Activated gamma-delta T cell treated with anti-CD3 and anti-CD28 coated beads, Interleukin-2, amount 50 U/mL, for 16 hours (primary cell): ENCODE measurements around the gene SPRN.

ENCODE experiments used
- DNase-seq: peaks from one replicate; pipeline ENCODE4 v3.0.0-alpha.2; 2020; ENCODE audit warnings: low read depth

Gene SPRN

DNA sequence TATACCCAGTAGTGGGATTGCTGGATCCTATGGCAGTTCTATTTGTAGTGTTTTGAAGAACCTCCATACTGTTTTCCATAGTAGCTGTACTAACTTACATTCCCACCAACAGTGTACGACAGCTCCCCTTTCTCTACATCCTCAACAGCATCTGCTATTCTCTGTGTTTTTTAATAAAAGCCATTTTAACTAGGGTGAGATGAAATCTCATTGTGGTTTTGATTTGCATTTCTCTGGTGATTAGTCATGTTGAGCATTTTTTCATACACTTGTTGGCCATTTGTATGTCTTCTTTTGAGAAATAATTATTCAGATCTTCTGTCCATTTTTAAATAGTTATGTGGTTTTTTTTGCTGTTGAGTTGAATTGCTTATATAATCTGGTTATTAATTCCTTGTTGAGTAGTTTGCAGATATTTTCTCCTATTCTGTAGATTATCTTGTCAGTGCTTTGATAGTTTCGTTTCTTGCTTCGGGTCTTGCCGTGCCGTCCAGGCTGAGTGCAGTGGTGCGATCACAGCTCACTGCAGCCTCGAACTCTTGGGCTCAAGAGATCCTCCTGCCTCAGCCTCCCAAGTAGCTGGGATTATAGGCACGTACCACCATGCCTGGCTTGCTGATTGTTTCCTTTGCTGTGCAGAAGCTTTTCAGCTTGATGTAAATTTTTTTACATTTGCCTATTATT, 18.4 kb downstream of the SPRN start:
- no peak for DNase-seq

DNA sequence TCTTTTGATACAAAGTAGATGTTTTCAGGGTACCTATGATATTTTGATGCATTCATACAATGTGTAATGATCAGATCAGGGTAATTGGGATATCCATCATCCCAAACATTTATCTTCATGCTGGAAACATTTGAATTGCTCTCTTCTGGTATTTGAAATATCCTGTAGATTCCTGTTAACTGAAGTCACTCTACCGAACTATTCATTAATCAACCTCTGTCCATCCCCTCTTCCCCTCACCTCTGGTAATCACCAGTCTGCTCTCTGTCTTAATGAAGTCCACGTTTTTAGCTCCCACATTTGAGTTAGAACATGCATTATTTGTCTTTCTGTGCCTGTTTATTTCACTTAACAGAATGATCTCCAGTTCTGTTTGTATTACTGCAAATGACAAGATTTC, 19.2 kb downstream of the SPRN start:
- DNase-seq: no peak

DNA sequence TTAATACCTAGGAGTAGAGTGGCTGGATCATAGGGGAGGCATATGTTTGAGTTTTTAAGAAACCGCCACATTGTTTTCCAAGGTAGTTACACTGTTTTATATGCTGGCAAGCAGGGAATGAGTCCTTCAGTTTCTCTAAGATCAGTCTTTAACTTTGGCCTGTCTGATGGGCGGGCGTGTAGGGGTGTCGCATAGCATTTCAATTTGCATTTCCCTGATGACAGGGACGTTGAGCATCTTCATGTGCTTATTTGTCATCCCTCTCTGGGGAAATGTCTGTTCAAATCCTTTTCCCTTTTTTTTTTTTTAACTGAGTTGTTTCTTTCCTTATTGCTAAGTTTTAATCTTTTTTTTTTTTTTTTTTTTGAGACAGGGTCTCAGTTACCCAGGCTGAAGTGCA, 20.6 kb downstream of the SPRN start:
- DNase-seq: no peak

DNA sequence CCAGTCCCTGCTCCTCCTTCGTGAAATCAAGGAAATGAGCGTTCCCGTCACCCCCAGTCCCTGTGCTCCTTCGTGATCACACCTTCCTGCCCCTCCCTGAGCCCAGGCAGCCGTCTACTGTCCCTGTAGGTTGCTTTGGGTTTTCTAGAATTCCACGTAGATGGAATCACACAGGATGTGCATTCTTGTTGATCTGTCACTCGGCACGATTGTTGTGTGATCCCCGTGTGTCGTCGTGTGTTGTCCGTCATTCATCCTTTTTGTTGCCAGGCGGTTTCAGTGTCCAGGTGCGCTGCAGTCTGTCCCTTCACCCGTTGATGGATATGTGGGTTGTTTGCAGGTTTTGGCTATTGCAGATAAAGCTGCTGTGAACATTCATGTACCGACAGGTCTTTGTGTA, 21.1 kb downstream of the SPRN start:
- DNase-seq: no peak

DNA sequence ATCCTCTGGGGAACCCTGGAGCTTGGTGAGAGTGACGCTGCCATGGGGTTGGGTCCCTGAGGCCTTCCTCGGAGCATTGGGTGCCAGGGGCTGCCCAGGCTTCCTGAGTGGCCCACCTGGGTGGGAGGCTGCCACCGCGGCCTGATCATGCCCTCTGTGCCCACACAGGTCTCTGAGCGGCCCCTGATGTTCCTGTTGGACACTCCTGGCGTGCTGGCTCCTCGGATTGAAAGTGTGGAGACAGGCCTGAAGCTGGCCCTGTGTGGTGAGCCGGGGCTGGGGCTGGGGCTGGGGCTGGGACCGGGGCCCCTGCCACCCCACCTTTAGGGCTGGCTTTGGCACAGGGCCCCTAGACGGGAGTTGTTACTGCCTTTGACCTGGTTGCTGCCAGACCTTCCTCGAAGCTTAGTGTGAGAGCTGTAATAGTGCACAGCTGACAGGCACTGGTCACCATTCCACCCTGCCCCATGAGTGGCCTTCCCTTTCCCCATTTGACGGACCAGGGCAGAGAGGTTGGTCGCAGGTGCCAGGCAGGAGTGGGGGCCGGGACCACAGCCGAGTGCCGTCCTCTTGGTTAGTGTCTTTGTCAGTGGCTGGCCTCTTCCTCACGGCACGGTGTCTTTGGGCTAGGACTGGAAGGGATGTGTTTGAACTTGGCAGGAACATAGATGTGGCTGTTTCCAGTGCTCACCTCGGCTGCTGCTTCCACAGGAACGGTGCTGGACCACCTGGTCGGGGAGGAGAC, 22.3 kb downstream of the SPRN start:
- DNase-seq: no peak

DNA sequence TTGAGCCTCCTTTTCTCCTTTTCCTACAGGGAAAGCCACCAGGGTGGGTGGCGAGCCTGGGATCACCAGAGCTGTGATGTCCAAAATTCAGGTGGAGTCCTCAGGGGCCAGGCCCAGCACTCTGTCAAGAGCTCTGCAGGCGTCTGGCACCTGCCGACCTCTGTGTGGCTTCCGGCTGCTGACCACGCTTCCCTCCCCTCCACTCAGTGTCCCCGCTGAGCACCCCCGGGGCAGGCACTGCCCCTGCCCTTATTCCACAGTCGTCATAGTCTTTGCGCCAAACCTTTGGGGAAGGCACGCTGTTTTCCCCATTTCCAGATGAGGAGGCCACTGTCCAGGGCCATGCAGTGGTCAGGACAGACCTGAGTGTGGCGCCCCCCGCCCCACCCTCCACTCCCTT, 22.9 kb downstream of the SPRN start:
- no peak for DNase-seq

DNA sequence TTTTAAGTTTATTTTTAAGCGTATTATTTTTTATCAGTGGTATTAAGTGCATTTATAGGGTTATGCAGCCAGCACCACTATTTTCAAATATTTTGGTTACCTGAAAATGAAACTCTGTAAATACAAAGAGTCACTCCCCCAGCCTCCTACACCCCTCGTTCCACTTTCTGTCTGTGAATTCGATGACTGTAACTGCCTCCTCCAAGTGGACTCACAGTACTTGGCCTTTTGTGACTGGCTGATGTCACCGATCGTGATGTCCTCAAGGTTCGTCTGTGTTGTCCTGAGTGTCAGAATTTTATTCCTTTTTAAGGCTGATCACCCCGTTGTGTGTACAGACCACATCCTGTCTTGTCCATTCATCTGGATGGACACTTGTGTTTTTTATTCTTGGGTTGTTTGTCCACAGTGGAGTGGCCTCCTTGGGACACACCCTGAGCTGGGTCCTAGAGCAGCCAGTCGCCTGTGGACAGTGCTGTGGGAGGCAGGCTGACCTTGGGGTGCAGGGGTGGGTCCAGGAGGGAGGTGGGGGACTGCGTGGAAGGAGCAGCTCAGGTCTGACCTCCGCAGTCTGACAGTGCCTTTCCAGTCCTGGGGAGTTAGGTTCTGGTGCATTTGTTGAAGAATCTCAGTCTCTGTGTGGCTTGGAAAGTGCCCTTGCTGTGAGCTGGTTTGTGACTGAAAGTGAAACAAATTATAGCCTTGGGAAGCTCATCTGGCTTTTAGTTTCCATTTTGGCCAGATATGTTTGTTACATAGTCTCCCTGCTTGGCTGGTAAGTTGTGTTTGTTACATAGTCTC, 23.6 kb downstream of the SPRN start:
- no peak for DNase-seq

DNA sequence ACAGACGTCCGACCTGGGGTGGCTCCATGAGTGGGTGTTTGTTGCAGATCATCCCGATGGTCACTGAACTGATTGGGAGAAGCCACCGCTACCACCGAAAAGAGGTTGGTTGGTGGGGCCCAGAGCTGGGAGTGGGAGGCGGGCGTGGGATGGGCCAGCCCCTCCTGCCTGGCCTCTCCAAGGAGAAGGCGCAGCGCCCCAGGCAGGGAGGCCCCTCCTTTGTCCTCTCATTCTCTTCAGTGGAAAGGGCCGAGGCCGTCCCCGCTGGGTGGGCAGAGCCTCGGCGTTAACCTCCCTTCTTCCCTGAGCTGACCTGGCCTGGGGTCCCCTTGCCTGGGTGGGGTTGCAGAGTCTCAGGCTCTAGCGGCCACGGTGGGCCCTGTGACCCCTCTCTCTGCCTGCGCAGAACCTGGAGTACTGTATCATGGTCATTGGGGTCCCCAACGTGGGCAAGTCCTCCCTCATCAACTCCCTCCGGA, 25.3 kb downstream of the SPRN start:
- DNase-seq: no peak

DNA sequence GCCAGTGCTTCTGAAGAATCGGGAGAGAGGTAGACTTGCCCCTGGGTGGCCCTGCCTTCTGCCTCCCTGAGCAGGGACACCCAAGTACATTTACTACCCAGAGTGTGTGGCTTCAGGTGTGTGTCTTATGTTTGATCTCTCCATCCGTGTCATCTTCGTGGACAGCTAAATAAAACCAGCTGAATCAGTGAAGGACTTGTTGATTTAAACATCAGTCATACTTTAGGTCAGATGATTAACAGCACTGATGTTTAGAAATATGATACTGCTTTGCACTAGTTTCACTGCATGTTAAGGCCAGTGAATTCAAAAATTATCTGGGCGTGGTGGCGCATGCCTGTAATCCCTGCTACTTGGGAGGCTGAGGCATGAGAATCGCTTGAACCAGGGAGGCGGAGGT, 26.5 kb downstream of the SPRN start:
- DNase-seq: no peak

DNA sequence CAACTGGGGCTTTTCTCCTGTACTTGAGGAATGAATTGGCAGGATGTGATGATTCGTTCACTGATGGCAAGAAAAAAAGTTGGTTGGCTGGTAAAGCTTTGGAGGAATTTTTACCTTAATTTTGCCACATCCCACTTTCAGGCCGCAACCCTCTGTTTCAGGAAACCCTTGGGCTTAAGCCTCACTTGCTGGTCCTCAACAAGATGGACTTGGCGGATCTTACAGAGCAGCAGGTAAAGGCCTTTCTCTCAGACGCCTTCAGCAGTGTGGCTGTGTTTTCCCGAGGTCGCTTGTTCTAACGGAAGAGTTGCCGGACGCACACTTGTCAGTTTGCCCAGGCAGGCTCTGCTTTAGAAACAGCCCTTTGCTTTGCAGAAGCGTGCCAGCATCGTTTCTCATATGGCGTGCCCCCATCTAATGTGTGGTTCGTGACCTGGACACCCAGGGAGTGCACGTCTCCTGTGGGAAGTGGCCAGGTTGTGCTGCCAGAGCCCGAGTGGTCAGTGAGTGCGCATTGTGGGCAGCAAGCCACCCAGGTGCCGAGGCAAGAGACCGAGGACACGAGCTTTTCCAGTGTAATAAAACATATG, 28.3 kb downstream of the SPRN start:
- DNase-seq: no peak

DNA sequence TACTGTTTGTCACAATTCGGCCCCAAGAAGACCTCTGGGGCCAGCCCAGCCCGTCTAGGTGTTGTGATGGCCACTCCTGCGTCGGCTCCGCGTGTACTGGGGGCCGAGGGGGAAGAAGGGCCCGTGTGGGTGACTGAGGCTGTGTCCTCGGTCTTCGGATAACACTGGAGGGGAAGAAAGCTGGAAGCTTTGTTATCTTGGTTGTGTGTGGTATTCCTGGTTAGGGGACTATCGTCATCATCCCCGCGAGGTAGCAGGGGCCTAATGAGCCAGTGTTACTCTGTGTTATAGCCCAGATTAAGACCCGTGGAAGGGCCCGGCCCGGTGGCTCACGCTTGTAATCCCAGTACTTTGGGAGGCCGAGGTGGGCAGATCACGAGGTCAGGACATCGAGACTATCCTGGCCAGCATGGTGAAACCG, 29.6 kb downstream of the SPRN start:
- DNase-seq: no peak

DNA sequence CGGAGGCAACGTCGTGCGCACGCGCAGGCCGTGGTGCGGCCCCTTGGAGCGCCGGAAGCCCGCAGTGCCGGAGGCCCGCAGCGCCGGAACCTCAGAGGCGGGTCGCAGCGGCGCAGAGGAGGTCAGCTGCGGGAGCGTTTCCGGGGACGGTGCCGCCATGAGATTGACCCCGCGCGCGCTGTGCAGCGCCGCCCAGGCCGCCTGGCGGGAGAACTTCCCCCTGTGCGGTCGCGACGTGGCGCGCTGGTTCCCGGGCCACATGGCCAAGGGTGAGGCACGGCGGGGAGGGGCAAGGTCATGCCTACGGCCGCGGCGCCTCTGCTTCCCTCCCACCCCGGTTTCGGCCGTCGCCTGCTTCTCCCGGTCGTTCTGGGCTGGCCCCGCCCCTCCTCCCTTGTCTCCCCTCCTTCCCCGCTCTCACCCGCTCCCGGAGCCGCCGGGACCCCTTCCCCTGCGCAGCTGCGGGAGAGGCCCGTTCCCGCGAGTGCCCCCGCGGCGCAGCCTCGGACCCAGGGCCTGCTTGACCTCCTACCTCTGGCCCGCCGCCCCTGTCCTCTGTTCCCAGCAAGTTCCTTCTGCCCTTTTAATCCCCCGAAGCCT, 30.3 kb downstream of the SPRN start, which contains the start of gene MTG1:
Gene MTG1 (plus strand): TSS at position 94 of the 600 bp plus-strand sequence. CDS start 64 bp downstream, at position 158.
- DNase-seq: peak; percentile 90

DNA sequence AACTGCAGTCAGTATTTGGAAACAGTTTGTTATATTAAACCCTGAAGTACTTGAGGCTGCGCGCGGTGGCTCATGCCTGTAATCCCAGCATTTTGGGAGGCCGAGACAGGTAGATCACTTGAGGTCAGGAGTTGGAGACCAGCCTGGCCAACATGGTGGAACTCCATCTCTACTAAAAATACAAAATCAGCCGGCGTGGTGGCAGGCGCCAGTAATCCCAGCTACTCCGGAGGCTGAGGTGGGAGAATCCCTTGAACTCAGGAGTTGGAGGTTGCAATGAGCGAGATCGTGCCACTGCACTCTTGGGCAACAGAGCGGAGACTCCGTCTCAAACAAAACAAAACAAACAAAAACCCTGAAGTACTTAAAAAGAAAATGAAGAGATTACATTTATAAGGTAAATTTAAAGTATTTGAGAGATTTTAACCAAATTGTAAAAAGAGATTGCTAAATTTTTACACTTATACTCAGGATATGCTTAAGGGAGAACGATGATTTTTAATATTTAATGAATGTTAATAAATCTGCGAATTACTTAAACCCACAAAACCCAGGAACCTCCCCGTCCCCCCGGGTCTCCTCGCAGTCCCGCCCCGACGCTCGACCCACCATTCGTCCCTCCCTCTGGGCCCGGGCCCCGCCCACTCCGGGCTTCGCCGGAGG, 30.9 kb downstream of the SPRN start:
- DNase-seq: no peak

DNA sequence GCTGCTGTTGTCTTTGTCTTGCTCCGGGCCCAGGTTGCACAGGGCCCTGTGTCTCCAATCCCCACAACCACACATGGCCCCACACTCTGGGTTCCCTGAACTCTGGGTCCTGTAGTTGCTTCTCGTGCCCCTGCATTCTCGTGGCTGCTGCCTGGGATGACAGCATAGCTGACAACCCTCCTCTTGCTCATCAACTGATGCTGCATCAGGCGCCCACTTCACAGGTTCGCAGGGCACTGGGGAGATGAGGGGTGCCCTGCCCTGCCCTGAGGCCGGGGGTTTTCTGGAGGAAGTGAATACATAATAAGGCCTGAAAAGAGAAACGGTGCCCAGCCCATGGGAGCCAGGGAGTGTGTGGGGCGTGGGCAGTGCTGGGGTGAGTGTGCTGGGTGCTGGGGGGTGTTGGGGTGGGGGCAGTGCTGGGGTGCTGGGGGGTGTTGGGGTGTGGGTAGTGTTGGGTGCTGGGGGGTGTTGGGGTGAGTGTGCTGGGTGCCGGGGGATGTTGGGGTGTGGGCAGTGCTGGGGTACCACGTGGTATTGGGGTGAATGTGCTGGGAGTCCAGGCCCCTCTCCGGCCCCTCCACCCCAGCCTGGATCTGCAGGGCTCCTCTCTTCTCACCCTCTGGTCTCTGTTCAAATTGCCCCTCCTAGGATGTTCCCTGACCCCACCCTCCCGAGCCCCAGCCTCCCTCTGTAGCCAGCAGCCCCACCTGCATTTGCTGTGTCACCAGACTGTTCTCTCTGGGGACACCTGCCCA, 32.5 kb downstream of the SPRN start:
- no peak for DNase-seq

DNA sequence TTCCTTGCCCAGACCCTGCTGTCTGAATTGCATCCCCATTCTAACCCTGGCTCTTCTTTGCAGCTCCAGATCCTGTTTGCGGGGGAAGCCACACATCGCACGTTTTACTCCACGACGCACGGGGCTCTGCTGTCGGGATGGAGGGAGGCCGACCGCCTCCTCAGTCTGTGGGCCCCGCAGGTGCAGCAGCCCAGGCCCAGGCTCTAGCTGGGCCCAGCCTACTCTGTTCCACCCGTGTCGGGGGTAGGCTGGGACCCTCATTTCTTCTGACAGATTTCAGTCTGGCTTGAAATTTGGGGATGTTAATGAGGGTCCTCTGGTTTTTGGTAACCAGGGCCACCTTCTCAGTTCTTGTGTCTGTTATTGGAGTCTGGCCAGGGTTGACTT, 33.2 kb downstream of the SPRN start:
- no peak for DNase-seq

DNA sequence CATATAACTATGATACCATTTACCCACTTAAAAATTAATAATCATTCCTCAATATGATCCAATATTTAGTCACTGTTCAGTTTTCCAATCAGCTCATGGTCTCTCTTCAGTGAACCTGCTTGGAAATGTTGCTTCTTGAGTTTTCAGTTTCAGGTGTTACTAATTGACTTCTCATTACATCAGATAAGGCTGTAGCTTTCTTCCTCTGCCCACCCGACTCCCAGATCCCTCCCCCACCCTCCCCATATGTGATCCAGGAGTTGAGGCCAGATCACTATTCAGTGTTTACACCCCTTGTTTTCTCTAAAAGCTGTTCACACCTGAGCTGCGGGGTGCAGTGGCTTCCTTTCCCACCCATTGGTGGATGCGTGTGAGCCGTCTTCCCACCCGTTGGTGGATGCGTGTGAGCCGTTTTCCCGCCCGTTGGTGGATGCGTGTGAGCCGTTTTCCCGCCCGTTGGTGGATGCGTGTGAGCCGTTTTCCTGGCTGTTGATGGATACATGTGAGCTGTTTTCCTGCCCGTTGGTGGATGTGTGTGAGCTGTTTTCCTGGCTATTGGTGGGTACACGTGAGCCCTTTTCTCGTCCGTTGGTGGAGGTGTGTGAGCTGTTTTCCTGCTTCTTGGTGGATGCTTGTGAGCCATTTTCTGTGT, 33.7 kb downstream of the SPRN start:
- no peak for DNase-seq

DNA sequence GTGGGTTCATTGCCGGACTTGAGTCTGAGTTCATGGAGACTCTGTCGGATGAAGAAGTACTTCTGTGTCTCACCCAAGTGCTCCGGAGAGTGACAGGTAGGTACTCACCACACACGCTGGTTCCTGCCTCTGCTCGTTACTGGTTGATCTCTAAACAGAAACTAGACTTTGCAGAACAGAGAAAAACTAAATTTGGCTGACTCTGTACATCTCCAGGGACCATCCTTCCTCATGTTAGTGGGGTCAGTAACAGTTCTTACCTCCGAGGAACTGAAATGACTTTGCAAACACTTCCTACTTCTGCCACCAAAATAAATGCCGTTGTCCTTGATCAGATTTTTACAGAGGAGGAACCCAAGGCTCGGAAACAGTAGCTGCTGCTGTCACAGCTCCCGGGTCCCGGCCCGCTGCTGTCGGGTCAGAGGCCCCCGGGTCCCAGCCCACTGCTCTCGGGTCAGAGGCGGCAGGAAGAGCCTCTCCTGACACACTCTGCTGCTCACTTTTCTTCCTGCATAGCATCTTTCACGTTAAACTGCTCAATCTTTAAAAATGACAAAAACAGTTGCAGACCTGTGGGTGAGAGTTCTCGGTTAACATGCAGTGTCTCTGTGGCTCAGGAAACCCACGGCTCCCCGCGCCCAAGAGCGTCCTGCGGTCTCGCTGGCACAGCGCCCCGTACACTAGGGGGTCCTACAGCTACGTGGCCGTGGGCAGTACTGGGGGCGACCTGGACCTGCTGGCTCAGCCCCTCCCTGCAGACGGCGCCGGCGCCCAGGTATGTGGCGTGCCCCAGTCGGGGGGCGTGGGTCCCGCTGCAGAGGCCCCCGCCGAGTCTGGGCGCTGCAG, 35.2 kb downstream of the SPRN start:
- no peak for DNase-seq

DNA sequence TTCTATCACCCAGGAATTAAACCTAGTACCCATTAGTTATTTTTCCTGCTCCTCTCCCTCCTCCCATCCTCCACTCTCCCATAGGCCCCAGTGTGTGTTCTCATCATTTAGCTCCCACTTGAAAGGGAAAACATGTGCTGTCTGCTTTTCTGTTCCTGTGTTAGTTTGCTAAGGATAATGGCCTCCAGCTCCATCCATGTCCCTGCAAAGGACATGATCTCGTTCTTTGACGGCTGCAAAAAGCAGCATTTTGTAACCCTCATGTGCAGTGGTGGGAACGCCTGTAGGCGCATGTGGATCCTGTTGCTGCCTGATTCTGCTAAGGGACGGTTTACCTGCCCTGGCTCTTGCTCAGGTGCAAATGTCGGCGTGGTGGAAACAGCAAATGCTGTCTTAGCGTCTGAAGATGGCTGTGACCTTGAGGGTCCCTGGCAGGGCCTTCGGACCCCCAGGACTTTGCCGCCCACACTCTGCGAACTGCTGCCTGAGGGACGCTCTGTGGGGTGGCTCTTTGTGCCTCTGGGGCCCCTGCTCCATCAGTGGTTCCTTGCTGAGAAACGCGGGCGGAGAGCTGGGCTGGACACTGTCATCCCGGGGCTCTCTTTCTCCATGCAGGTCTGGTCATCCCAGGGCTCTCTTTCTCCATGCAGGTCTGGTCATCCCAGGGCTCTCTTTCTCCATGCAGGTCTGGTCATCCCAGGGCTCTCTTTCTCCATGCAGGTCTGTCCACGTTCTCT, 36.0 kb downstream of the SPRN start:
- no peak for DNase-seq
